Kidney epithelial cell (primary cell): ENCODE data around the gene RPH3AL. TPM values are rescaled to one million over a fixed set of nuclear protein-coding genes. Genes with fewer than 3 reads are reported as not detected.
"Not testable (repeated sequence)": the region's sequence is repeated elsewhere in the genome, so short reads cannot be mapped to it uniquely, and the experiment has no call there.

Experiments
- DNase-seq: peaks from one replicate; pipeline ENCODE4 v3.0.0-alpha.2; 2010; ENCODE audit warnings: low read depth
- H3K27me3 ChIP-seq: 2 replicates; pipeline ENCODE4 v1.6.0; 2011; ENCODE audit warnings: low read length; ENCODE audit not compliant: control insufficient read depth, insufficient read depth
- H3K36me3 ChIP-seq: 2 replicates; pipeline ENCODE4 v1.5.1; 2011; ENCODE audit warnings: low read length; ENCODE audit not compliant: control insufficient read depth, insufficient read depth
- H3K4me3 ChIP-seq: 2 replicates; pipeline ENCODE4 v1.5.1; 2011; ENCODE audit warnings: low read depth, mild to moderate bottlenecking, control low read depth, low read length
- total RNA-seq: library from RNA; depleted of rRNA; stranded (reverse); fragments of >200 nt; gene quantifications from 2 replicates; pipeline ENCODE4 v1.2.3, GENCODE V29; 2015
- TF ChIP-seq, protein P1 (sequence below): IDR thresholded peaks from 2 replicates; pipeline ENCODE4 v1.5.1; 2011; ENCODE audit warnings: mild to moderate bottlenecking, moderate library complexity, low read length, control low read depth, inconsistent platforms; ENCODE audit not compliant: insufficient read depth, poor library complexity, severe bottlenecking

Gene RPH3AL
- total RNA-seq, 1 donor from 2014 or later: 15.1 TPM

DNA sequence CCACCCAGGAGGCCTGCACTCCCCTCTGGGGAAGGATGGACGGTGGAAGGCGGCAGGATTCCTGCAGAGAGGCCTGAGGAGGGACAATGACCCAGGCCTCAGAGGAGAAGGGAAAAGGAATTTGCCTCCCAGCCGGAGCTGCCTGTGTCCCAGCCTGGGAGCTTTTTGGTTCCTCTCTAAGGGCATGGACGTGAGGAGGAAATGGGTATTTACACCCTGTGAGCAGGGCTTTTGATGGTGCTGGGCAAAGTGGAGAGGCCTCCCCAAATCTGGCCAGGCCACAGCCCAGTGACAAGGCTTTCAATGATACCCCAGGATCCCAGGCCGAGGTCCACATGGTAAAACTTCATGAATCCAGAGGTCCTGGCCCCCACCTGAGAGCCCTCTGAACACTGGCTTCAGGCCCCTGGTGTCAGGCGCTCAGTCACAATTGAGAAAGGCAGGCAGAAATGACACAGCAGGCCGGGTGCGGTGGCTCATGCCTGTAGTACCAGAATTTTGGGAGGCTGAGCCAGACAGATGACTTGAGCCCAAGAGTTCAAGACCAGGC lies 115.1 kb downstream of the RPH3AL start:
- Histone ChIP-seq H3K4me3 (no peak overlapping the region), H3K27me3 (no peaks in the 10 kb centered on the region), H3K36me3 (no peaks in the 10 kb centered on the region)
- TF ChIP-seq, protein P1, sequence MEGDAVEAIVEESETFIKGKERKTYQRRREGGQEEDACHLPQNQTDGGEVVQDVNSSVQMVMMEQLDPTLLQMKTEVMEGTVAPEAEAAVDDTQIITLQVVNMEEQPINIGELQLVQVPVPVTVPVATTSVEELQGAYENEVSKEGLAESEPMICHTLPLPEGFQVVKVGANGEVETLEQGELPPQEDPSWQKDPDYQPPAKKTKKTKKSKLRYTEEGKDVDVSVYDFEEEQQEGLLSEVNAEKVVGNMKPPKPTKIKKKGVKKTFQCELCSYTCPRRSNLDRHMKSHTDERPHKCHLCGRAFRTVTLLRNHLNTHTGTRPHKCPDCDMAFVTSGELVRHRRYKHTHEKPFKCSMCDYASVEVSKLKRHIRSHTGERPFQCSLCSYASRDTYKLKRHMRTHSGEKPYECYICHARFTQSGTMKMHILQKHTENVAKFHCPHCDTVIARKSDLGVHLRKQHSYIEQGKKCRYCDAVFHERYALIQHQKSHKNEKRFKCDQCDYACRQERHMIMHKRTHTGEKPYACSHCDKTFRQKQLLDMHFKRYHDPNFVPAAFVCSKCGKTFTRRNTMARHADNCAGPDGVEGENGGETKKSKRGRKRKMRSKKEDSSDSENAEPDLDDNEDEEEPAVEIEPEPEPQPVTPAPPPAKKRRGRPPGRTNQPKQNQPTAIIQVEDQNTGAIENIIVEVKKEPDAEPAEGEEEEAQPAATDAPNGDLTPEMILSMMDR: no peak
- DNase-seq: no peak

- DNase-seq: no peak
Observed at GRCh38 chr17:236641-237405, 115.8 kb downstream of the RPH3AL start.

GRCh38 chr17:235831-236640 lies 116.6 kb downstream of the RPH3AL start:
- DNase-seq: no peak
- TF ChIP-seq, protein P1: no peak
- Histone ChIP-seq H3K36me3 (no peaks in the 10 kb centered on the region), H3K4me3 (no peak overlapping the region), H3K27me3 (no peaks in the 10 kb centered on the region)

More at GRCh38 chr17:236641-237405, 115.8 kb downstream of the RPH3AL start:
- Histone ChIP-seq H3K27me3 (no peaks in the 10 kb centered on the region), H3K4me3 (no peak overlapping the region), H3K36me3 (no peaks in the 10 kb centered on the region)
- TF ChIP-seq, protein P1: no peak

- DNase-seq, H3K36me3 ChIP-seq, H3K4me3 ChIP-seq, H3K27me3 ChIP-seq: not testable (repeated sequence)
Observed at GRCh38 chr17:234994-235830, 117.4 kb downstream of the RPH3AL start.

DNA sequence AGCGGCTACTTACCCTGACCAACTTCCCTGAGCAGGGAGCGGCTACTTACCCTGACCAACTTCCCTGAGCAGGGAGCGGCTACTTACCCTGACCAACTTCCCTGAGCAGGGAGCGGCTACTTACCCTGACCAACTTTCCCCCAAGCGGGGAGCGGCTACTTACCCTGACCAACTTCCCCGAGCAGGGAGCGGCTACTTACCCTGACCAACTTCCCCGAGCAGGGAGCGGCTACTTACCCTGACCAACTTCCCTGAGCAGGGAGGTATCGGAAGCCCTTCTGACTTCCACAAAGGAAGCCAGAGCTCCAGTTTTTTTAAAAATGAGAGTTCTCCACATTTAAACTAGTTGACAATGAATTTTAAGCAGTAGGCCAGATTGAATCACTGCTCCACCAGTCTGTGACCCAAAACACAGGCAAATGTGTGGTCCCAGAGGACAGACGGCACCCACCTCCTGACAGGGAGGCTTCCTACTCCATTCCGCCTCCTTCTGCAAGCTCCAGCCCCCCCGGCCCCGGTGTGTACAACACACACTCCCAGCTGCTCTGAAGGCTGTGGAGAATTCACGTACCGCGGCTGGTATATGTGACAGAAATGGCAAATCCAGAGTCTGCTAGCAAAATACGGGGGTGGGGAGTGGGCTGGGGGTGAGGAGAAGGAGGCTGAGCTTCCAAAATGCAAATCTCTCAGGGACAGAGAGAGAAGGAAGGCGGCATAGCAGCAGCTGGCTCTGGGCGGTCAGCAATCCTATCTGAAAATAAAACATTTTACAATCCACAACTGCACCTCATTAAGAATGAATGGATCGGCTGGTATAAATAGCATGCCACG lies 118.2 kb downstream of the RPH3AL start:
- not testable (repeated sequence) for DNase-seq, H3K36me3 ChIP-seq, H3K4me3 ChIP-seq, H3K27me3 ChIP-seq

DNA sequence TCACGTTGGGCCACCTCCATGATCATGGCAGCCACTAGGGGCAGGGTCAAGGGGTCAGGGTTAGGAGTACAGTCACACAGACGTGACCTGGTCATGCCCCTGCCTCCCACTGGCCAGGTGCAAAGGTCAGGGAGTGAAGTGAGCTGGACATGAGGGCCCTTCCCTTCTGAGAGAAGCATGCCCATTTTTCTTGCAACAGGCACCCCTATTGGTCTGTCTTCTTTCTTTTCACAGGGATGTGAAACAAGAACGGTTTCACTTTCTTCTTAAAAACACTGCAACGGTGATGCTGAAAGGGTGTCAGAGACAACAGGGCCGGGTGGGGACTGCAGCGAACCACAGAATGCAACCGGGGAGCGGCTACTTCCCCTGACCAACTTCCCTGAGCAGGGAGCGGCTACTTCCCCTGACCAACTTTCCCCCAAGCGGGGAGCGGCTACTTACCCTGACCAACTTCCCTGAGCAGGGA lies 119.1 kb downstream of the RPH3AL start:
- TF ChIP-seq, protein P1: no peak
- H3K27me3 ChIP-seq: no peaks in the 10 kb centered on the region
- DNase-seq: no peak
- no peaks in the 10 kb centered on the region for H3K36me3 ChIP-seq
- no peak overlapping the region for H3K4me3 ChIP-seq
